Measurements from ENCODE around the gene FOXL1. TPM values are rescaled to one million over a fixed set of nuclear protein-coding genes. Genes with fewer than 3 reads are reported as not detected.

Gene FOXL1
- total RNA-seq, 1 donor from 2014 or later, result 6.4 TPM

DNA sequence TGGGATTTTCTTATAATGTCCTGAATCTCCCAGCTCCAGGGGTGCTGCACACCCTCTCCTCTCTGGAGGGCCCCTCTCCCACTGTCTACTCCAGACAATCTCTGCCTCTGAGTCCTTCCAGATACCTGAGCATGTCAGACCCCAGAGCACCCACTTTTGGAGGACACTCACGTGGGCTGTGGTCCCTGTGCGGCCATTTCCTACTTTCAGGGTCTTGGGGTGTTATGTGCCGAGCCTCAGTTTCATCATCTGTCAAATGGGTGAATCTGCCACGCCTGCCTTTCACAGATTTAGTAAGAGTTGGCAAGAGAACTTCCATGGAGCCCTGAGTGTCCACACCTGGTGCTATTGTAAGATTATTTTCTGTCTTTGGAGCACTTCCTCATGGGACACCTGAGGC is 3.7 kb upstream of the FOXL1 start:
- Mint-ChIP-seq H3K4me3 (ENCODE audit: unreplicated experiment) (peak overlapping the region; percentile 57), H3K27me3 (ENCODE audit: unreplicated experiment) (no peaks in the 10 kb centered on the region), H3K36me3 (ENCODE audit: unreplicated experiment) (peaks cover 36% of the 10 kb centered on the region), H3K4me1 (ENCODE audit: unreplicated experiment) (peaks cover 79% of the 10 kb centered on the region), H3K9me3 (ENCODE audit: unreplicated experiment) (no peaks in the 10 kb centered on the region), H3K27ac (ENCODE audit: unreplicated experiment) (peak overlapping the region; percentile 100)
- TF ChIP-seq, protein P1, sequence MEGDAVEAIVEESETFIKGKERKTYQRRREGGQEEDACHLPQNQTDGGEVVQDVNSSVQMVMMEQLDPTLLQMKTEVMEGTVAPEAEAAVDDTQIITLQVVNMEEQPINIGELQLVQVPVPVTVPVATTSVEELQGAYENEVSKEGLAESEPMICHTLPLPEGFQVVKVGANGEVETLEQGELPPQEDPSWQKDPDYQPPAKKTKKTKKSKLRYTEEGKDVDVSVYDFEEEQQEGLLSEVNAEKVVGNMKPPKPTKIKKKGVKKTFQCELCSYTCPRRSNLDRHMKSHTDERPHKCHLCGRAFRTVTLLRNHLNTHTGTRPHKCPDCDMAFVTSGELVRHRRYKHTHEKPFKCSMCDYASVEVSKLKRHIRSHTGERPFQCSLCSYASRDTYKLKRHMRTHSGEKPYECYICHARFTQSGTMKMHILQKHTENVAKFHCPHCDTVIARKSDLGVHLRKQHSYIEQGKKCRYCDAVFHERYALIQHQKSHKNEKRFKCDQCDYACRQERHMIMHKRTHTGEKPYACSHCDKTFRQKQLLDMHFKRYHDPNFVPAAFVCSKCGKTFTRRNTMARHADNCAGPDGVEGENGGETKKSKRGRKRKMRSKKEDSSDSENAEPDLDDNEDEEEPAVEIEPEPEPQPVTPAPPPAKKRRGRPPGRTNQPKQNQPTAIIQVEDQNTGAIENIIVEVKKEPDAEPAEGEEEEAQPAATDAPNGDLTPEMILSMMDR (IDR thresholded peaks at IDR 0.05), result no peak
- DNase-seq (ENCODE audit: extremely low spot score, unreplicated experiment), result no peak

DNA sequence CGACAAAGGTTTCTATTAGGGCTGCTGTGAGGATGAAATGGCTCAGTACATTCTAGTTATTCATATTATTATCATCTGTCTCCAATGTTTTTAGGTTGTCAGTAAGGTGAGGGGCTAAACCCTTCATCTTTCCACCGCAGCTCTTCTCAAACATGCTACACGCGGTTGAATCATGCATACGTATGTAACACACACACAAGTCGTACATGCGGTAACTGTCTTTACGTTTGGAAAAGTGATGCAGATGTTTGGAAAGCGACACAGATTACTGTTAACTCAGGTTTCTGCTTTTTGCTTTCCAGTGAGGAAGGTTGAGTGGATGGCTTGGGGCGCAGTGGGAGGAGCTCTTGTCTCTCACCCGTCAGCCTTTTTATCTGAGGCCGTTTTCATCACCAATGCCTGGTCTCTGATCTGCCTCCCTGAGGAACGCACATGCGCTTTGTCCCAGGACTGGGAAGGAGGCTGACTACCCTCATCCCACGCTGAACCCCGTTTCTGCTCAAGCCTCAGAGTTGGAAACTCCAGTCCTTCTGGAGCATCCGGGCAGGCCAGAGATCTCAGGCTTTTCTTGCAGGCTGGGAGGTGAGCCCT is 3.2 kb upstream of the FOXL1 start:
- Mint-ChIP-seq H3K4me1 (ENCODE audit: unreplicated experiment) (peaks cover 85% of the 10 kb centered on the region), H3K36me3 (ENCODE audit: unreplicated experiment) (peaks cover 35% of the 10 kb centered on the region), H3K27me3 (ENCODE audit: unreplicated experiment) (no peaks in the 10 kb centered on the region), H3K4me3 (ENCODE audit: unreplicated experiment) (peak overlapping the region; percentile 98), H3K27ac (ENCODE audit: unreplicated experiment) (peak overlapping the region; percentile 100), H3K9me3 (ENCODE audit: unreplicated experiment) (no peaks in the 10 kb centered on the region)
- DNase-seq (ENCODE audit: extremely low spot score, unreplicated experiment), result no peak
- TF ChIP-seq, protein P1 (IDR thresholded peaks at IDR 0.05), result no peak

DNA sequence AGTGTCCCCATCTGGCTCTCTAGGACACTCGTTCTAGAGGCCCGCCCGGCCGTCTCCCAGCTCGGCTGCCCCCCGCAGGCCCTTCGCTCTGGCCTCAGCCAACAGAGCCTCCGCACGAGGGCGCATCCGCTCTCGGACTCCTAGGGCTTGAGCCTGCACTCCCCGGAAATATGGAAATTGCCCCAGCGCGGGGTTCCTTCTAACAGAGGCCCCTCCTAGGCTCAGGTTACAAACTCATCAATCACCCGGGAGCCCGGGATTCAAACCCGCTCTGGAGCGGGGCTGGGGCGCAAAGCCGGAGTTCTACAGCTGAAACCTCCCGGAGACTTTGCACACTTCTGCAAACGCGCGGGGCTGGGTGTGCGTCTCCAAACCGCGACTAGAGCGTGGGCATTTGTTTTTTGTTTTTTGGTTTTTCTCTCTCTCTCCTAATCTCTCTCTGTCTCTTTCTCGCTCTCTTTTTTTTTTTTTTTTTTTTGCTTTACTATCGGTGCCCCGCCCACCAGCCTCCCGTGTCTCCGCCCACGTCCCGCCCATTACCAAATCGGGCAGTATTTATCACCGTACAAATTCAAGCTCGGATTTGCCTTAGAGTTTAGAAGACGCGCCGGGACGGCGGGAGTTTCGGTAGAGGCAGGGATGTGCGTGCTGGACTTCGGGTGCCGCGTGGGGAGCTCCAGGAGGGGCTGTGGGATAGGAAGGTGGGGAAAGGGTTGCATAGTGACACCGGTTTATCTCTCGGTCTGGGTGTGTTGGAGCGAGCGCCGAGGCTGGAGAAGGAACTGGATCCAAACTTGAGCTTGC is 2.4 kb upstream of the FOXL1 start:
- H3K4me3 Mint-ChIP-seq (ENCODE audit: unreplicated experiment), result peak overlapping the region; percentile 98
- peaks cover 92% of the 10 kb centered on the region for H3K4me1 Mint-ChIP-seq (ENCODE audit: unreplicated experiment)
- DNase-seq (ENCODE audit: extremely low spot score, unreplicated experiment), result peak; percentile 96
- TF ChIP-seq, protein P1 (IDR thresholded peaks at IDR 0.05), result peak; percentile 92
- no peaks in the 10 kb centered on the region for H3K9me3 Mint-ChIP-seq (ENCODE audit: unreplicated experiment)
- H3K27me3 Mint-ChIP-seq (ENCODE audit: unreplicated experiment), result no peaks in the 10 kb centered on the region
- H3K27ac Mint-ChIP-seq (ENCODE audit: unreplicated experiment), result peak overlapping the region; percentile 100
- peaks cover 32% of the 10 kb centered on the region for H3K36me3 Mint-ChIP-seq (ENCODE audit: unreplicated experiment)

DNA sequence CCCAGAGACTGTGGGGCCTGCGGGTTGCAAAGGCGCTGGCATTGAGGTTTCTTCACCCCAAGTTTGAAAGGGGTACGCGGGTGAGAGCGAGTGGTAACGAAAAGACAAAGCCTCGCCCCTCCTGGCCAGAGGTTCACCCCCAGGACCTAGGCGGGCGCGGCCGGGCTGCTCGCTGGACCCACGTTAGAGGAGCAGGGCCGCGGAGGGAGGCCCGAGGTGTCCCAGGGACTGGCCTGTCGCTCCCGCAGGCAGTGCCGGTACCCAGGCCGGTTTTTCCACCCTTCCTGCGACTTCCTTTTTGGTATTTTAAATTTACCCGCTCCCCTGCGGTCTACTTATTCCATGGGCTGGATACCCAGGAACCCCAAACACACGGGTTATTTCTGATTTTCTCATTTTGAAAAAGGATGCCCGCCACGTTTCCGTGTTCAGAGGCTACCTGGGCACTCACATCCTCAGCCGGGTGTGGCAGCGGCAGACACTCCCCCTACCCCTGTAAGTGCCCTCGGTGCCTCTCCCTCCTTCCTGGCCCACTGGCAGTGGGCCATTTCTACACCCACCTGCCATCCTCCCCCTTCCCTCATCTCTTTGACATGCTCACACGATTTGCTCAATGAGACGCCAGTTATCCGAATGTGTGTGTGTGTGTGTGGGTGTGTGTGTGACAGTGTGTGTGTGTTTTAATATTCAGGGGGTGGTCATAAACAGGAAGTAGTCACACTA is 1.6 kb upstream of the FOXL1 start:
- TF ChIP-seq, protein P1 (IDR thresholded peaks at IDR 0.05), result no peak
- DNase-seq (ENCODE audit: extremely low spot score, unreplicated experiment), result no peak
- Mint-ChIP-seq H3K27me3 (ENCODE audit: unreplicated experiment) (no peaks in the 10 kb centered on the region), H3K9me3 (ENCODE audit: unreplicated experiment) (no peaks in the 10 kb centered on the region), H3K27ac (ENCODE audit: unreplicated experiment) (peak overlapping the region; percentile 100), H3K4me1 (ENCODE audit: unreplicated experiment) (peaks cover 92% of the 10 kb centered on the region), H3K4me3 (ENCODE audit: unreplicated experiment) (peak overlapping the region; percentile 98), H3K36me3 (ENCODE audit: unreplicated experiment) (peaks cover 27% of the 10 kb centered on the region)

All from osteocyte (in vitro differentiated cells).